CD4-positive, alpha-beta T cell treated with Interleukin-4 for 1 hour (primary cell): ENCODE measurements around the gene TBC1D19.
A peak's percentile ranks its signal among the peaks of the same experiment; 100 is the strongest.

Source experiments
- DNase-seq, 2 donors: peaks; one replicate each; pipeline ENCODE4 v3.0.0-alpha.2; 2020 to 2022

TBC1D19 gene

GRCh38 chr4:26737385-26737784 is 153.5 kb downstream of the TBC1D19 start:
- no peak for DNase-seq

DNA sequence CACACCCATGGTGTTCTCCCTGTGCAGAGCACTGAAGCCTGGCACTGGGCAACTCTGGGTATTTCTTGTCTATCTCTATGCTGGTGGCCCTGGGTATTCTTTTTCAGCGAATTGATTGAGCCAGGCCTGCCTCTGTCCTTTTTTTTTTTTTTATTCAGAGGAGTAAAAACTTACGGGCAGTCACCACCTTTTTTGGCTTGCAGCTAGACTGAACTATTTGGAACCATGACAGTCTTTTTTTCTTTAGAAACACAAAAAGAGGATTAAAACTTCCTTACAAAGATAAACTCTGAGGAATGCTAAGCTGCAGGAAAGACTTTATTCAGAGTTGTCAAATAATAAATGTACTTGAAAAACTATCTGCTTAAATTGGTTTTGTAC is 157.6 kb downstream of the TBC1D19 start:
- DNase-seq: no peak

- DNase-seq: peak in 1 of 2 donors; percentile 6
These were observed 162.9 kb downstream of the TBC1D19 start for GRCh38 chr4:26746802-26747213.

GRCh38 chr4:26748811-26749210 is 164.9 kb downstream of the TBC1D19 start:
- DNase-seq: no peak

DNA sequence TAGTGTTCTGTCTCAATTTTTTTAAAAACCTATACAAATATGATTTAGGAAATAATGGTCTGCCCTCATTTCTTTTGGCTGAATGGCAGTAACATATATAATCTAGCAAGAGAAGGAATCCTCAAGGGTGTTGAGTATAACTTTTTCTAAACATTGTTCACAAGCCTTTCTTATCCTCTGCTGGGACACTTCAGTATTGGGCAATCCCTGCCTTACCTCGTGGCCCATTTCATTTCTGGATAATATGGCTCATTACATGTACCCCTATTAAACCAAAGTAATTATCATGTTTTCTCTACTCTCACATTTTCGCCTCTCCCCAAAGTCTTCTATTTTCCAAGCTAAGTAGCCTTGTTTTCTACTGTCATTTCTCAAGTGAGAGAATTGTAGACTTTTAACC is 166.0 kb downstream of the TBC1D19 start:
- no peak for DNase-seq

DNA sequence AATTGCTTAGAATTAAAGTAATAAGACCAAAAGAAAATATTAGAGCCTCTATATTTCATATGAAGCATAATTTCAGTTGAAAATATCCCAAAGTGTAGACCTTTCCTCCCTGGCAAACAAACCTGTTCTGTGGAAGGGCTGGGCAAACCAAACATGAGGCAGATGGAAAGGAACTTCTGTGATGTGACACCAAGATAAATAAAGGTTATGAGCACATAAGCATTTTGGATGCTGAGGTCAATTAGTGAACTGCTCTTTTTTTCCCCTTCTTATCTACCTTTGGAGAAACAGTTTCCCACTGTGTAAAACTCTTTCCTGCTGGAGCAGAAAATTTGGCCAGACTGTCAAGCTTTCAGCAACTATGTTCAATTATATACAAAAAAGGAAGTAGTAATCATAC is 167.1 kb downstream of the TBC1D19 start:
- no peak for DNase-seq

DNA sequence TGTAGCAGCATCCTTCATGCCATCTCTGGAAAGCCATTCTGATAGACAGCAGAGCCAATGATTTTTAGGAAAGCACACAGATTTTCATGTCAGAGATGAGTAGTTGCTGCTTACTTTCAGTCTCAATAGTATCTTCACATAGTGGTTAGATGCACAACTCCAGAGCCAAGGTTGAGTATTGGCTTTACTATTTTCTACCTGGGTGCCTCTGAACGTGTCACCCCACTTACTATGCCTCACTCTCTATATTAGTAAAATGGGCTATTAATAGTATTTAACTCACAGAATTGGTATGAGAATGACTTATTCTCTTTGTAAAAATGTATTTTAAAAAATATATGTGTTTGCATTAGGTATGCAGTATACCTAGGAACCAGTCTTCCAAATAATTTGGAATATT is 168.0 kb downstream of the TBC1D19 start:
- no peak for DNase-seq

- DNase-seq: no peak
These were observed 169.3 kb downstream of the TBC1D19 start for GRCh38 chr4:26753187-26753586.

GRCh38 chr4:26753617-26754016 is 169.7 kb downstream of the TBC1D19 start:
- no peak for DNase-seq

GRCh38 chr4:26757751-26758150 is 173.9 kb downstream of the TBC1D19 start:
- no peak for DNase-seq

- no peak for DNase-seq
These were observed 175.0 kb downstream of the TBC1D19 start for GRCh38 chr4:26758899-26759298.

DNA sequence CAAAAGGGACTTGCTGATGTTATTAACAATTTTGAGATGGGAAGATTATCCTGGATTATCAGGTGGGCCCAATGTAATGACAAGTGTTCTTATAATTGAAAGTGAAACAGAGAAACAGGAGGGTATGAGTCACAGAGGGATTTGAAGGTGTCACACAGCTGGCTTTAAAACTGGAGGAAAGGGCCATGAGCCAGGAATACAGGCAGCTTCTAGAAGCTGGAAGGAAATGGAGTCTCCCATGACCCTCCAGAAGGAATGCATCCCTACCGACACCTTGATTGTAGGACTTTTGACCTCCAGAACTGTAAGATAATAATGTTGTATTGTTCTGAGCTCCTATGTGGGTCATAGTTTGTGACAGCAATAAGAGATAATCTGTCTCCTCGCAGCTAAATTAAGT is 178.8 kb downstream of the TBC1D19 start:
- DNase-seq: no peak

GRCh38 chr4:26763063-26763462 is 179.2 kb downstream of the TBC1D19 start:
- no peak for DNase-seq

GRCh38 chr4:26763648-26764047 is 179.8 kb downstream of the TBC1D19 start:
- DNase-seq: no peak

GRCh38 chr4:26764231-26764630 is 180.3 kb downstream of the TBC1D19 start:
- DNase-seq: no peak

DNA sequence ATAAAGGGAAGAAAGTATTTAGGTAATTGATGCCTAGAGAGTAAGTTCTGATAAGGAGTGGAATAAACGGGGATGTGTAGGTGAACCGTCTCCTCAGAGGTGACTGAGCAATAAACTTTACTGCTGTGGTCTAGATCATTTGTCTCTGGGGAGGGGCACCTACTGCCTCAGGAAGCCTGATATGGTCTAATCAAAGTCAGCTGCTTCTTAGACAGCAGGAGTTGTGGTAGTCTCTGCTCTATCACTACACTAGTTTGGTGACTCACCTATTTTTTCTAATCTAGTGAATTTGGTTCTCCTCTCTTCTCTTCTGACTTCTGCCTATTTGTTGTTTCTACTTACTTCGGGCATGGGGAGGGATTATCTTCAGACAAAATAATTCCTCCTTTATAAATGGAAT is 181.6 kb downstream of the TBC1D19 start:
- DNase-seq: no peak

GRCh38 chr4:26766141-26766540 is 182.3 kb downstream of the TBC1D19 start:
- DNase-seq: peak in 1 of 2 donors; percentile 9

- DNase-seq: no peak
These were observed 188.4 kb downstream of the TBC1D19 start for GRCh38 chr4:26772096-26772873.

DNA sequence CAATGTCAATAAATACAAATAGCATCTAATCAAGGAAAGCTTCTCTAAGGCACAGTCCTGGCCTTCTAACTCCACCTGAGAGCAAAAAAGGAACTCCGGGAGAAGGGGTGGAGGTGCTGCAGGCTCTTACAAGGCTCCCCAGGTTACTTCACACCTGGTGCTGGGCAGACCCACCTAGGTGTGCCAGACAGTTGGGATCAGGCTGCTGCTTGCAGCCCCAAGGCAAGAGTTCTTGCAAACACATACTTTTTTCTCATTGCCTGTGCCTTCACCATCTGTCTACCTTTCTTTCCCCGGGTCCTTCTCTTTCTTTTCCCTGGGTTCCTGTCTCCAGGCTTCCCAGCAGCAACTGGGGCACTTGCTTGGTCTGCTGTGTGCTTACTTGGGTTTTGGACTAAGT is 195.3 kb downstream of the TBC1D19 start:
- no peak for DNase-seq

DNA sequence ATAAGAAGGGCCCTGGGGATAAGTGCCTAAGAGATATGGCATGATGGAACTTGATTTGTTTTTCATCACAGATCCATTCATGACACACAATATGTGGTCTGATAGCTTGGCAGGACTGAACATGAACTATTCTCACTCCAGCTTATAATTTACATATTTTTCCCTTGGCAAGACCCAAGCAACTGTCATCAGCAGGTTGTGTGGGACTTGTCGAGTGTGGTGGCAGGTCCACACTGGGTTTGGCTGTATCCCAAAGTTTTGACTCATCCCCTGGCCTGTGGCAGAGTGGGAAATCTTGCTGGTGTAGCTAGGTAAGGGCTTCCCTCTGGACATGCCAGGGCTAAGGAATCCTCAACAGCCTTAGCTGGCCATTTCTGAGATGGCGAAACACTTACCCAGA is 195.8 kb downstream of the TBC1D19 start:
- DNase-seq: no peak

- no peak for DNase-seq
These were observed 196.7 kb downstream of the TBC1D19 start for GRCh38 chr4:26780539-26780938.

- DNase-seq: no peak
These were observed 198.4 kb downstream of the TBC1D19 start for GRCh38 chr4:26782168-26782829.

DNA sequence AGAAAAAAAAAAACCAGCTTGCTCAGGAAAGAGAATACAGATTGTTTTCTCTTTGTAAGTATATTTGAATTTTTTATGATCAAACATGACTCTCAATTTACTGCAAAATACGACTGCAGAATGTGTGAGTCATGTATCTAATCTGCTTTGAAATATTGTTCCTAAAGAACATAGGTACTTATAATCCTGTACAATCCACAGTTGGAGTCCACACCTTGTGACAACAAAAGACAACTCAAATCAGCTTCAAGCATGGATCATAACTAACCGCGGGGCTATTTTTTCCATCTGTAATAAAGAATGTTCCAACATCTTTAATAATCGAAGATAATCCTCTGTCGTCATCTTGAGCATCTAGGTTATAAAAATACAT is 198.9 kb downstream of the TBC1D19 start:
- DNase-seq: no peak

- DNase-seq: no peak
These were observed 200.5 kb downstream of the TBC1D19 start for GRCh38 chr4:26784207-26784865.
